BJ (cell line): ENCODE measurements around the gene LLGL2. TPM values are rescaled to one million over a fixed set of nuclear protein-coding genes. Genes with fewer than 3 reads are reported as not detected.

Experiments
- CTCF ChIA-PET: fragments of 350-600 bp; formaldehyde crosslinking; extraction: SDS; loops from one replicate; lab custom pipeline; 2021; ENCODE audit warnings: antibody characterized with exemption, inconsistent platforms; lab: Yijun Ruan, JAX
- POLR2A ChIA-PET: fragments of 300-600 bp; sonication (Branson Sonifier 250); formaldehyde crosslinking; extraction: SDS; loops from one replicate; lab custom pipeline; 2021; ENCODE audit warnings: antibody characterized with exemption; lab: Charles Lee
- DNase-seq: peaks from one replicate; pipeline ENCODE4 v3.0.0-alpha.2; 2011; ENCODE audit warnings: low read depth
- H3K27me3 ChIP-seq: 2 replicates; pipeline ENCODE4 v1.6.0; 2011; ENCODE audit warnings: low read length; ENCODE audit not compliant: control insufficient read depth, insufficient read depth
- H3K36me3 ChIP-seq: 2 replicates; pipeline ENCODE4 v1.5.1; 2011; ENCODE audit warnings: low read length; ENCODE audit not compliant: control insufficient read depth, insufficient read depth
- H3K4me3 ChIP-seq: 2 replicates; pipeline ENCODE4 v1.5.1; 2011; ENCODE audit warnings: low read depth, mild to moderate bottlenecking, control low read depth, low read length
- CTCF ChIP-seq: IDR thresholded peaks from 2 replicates; pipeline ENCODE4 v1.5.1; 2011; ENCODE audit warnings: low read depth, mild to moderate bottlenecking, control low read depth, inconsistent platforms, low read length, moderate library complexity; ENCODE audit not compliant: insufficient read depth
- polyA plus RNA-seq: library from polyadenylated mRNA; depleted of rRNA; stranded (reverse); fragments of >200 nt; gene quantifications from 2 replicates; pipeline ENCODE4 v1.2.3, GENCODE V29; 2011

LLGL2 gene
- polyA plus RNA-seq, 1 experiment: 1.6 TPM

GRCh38 chr17:75478508-75478907, 47.0 kb upstream of the LLGL2 start:
- Histone ChIP-seq H3K36me3 (peaks cover 3% of the 10 kb centered on the region), H3K27me3 (no peaks in the 10 kb centered on the region), H3K4me3 (no peak overlapping the region)
- POLR2A ChIA-PET: no interaction called here
- DNase-seq: no peak
- TF ChIP-seq CTCF: no peak
- CTCF ChIA-PET: interaction anchor here (0.6 kb wide), 1 partner anchor 19 kb away, joined by 4 read pairs; no protein-coding TSS in a partner anchor

- no peak for TF ChIP-seq CTCF
- POLR2A ChIA-PET: no interaction called here
- no peaks in the 10 kb centered on the region for H3K27me3 ChIP-seq
- CTCF ChIA-PET: interaction anchor here (1.2 to 1.7 kb wide), 2 partner anchors 12 to 23 kb away, joined by 5 to 6 read pairs; no protein-coding TSS in a partner anchor
- no peaks in the 10 kb centered on the region; the same call in 1 of the 2 replicates for H3K36me3 ChIP-seq
- DNase-seq: no peak
- H3K4me3 ChIP-seq: no peak overlapping the region
Measured at GRCh38 chr17:75480281-75480680, 45.2 kb upstream of the LLGL2 start.

- ChIA-PET CTCF (interaction anchor here (0.5 to 0.7 kb wide), 2 partner anchors 18 to 44 kb away, joined by 3 to 4 read pairs; partner anchors contain the start of gene LLGL2), POLR2A (no interaction called here)
- no peak overlapping the region for H3K4me3 ChIP-seq
- H3K36me3 ChIP-seq: no peaks in the 10 kb centered on the region; the same call in none of the 2 replicates
- TF ChIP-seq CTCF: no peak
- no peak for DNase-seq
- no peaks in the 10 kb centered on the region for H3K27me3 ChIP-seq
Measured at GRCh38 chr17:75481194-75482068, 44.1 kb upstream of the LLGL2 start.

- Histone ChIP-seq H3K36me3 (no peaks in the 10 kb centered on the region; the same call in none of the 2 replicates), H3K4me3 (no peak overlapping the region), H3K27me3 (no peaks in the 10 kb centered on the region)
- no peak for DNase-seq
- ChIA-PET CTCF (interaction anchor here (0.5 to 2.1 kb wide), 3 partner anchors 34 to 272 kb away, joined by 3 to 5 read pairs (median 4); partner anchors contain the start of genes LLGL2 and TSEN54), POLR2A (no interaction called here)
- TF ChIP-seq CTCF: no peak
Measured at GRCh38 chr17:75482098-75482942, 43.2 kb upstream of the LLGL2 start.
